GM13977 (cell line): ENCODE measurements around the gene HID1.
"Not testable (repeated sequence)": the region's sequence is repeated elsewhere in the genome, so short reads cannot be mapped to it uniquely, and the experiment has no call there.

Source experiments
- DNase-seq: peaks from one replicate; pipeline ENCODE4 v3.0.0; 2012; ENCODE audit warnings: low spot score
- CTCF ChIP-seq: IDR thresholded peaks from 2 replicates; pipeline ENCODE4 v1.5.1; 2012; ENCODE audit warnings: mild to moderate bottlenecking, control low read depth; ENCODE audit not compliant: insufficient read depth; ENCODE audit errors: extremely low read depth, missing control alignments
- in situ Hi-C: fragments of 300-500 bp; cut with MboI; formaldehyde crosslinking; loops from one replicate; pipeline ENCODE4 v1.12.0; 2022; ENCODE audit warnings: low sequenced_read_pairs, low pct_unique_long_range_greater_than_20kb, mixed read lengths, inconsistent platforms; ENCODE audit not compliant: unreplicated experiment

HID1 gene

GRCh38 chr17:74919440-74920305 is 52.9 kb downstream of the HID1 start:
- DNase-seq, result no peak
- TF ChIP-seq CTCF, result no peak
- in situ Hi-C loops, result no loop called here

- in situ Hi-C loops, result no loop called here
- no peak for TF ChIP-seq CTCF
- no peak for DNase-seq
These were observed 53.7 kb downstream of the HID1 start for GRCh38 chr17:74918906-74919305.

- no peak for TF ChIP-seq CTCF
- in situ Hi-C loops, result no loop called here
- no peak for DNase-seq
These were observed 55.1 kb downstream of the HID1 start for GRCh38 chr17:74917430-74917829.

GRCh38 chr17:74916851-74917199 is 55.7 kb downstream of the HID1 start:
- TF ChIP-seq CTCF, result no peak
- in situ Hi-C loops, result no loop called here

GRCh38 chr17:74916136-74916850 is 56.3 kb downstream of the HID1 start:
- TF ChIP-seq CTCF, result no peak
- in situ Hi-C loops, result no loop called here
- no peak for DNase-seq

More at GRCh38 chr17:74916851-74917199, 55.7 kb downstream of the HID1 start:
- DNase-seq, result no peak

- DNase-seq, in situ Hi-C loops: not testable (repeated sequence)
These were observed 61.1 kb downstream of the HID1 start for GRCh38 chr17:74911423-74911822.

GRCh38 chr17:74909097-74909496 is 63.5 kb downstream of the HID1 start:
- DNase-seq, in situ Hi-C loops: not testable (repeated sequence)

GRCh38 chr17:74907012-74907411 is 65.5 kb downstream of the HID1 start:
- TF ChIP-seq CTCF, result no peak
- in situ Hi-C loops, result no loop called here
- DNase-seq, result no peak

DNA sequence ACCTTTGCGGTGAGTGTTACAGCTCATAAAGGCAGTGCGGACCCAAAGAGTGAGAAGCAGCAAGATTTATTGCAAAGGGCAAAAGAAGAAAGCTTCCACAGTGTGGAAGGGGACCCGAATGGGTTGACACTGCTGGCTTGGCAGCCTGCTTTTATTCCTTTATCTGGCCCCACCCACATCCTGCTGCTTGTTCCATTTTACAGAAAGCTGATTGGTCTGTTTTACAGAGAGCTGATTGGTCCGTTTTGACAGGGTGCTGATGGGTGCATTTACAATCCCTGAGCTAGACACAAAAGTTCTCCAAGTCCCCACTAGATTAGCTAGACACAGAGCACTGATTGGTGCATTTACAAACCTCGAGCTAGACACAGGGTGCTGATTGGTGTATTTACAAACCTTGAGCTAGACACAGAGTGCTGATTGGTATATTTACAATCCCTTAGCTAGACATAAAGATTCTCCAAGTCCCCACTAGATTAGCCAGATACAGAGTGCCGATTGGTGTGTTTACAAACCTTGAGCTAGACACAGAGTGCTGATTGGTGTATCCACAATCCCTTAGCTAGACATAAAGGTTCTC is 66.3 kb downstream of the HID1 start:
- in situ Hi-C loops, DNase-seq: not testable (repeated sequence)
